Epithelial cell of proximal tubule (primary cell): Measurements from ENCODE around the gene FITM1. TPM values are rescaled to one million over a fixed set of nuclear protein-coding genes. Genes with fewer than 3 reads are reported as not detected.
A peak's percentile ranks its signal among the peaks of the same experiment; 100 is the strongest.

Source experiments
- DNase-seq: peaks from one replicate; pipeline ENCODE4 v3.0.0-alpha.2; 2011; ENCODE audit warnings: low read depth
- H3K4me3 ChIP-seq: 2 replicates; pipeline ENCODE4 v1.5.1; 2011; ENCODE audit warnings: low read depth, mild to moderate bottlenecking, low read length
- CTCF ChIP-seq: conservative IDR thresholded peaks from 2 replicates; pipeline ENCODE4 v1.5.1; 2012; ENCODE audit warnings: low read depth, mild to moderate bottlenecking, low read length
- total RNA-seq: library from RNA; depleted of rRNA; stranded (reverse); fragments of >200 nt; gene quantifications from 2 replicates; pipeline ENCODE4 v1.2.3, GENCODE V29; 2015

The FITM1 gene
- total RNA-seq, 1 donor from 2014 or later, result not detected

GRCh38 chr14:24106672-24107271, 23.7 kb upstream of the FITM1 start:
- H3K4me3 ChIP-seq, result no peak overlapping the region
- no peak for DNase-seq
- no peak for TF ChIP-seq CTCF

- no peak overlapping the region for H3K4me3 ChIP-seq
- TF ChIP-seq CTCF, result no peak
- no peak for DNase-seq
These were observed 22.1 kb upstream of the FITM1 start for GRCh38 chr14:24108336-24108874.

- no peak for DNase-seq
- TF ChIP-seq CTCF, result no peak
- H3K4me3 ChIP-seq, result no peak overlapping the region
These were observed 20.4 kb upstream of the FITM1 start for GRCh38 chr14:24110060-24110459.

DNA sequence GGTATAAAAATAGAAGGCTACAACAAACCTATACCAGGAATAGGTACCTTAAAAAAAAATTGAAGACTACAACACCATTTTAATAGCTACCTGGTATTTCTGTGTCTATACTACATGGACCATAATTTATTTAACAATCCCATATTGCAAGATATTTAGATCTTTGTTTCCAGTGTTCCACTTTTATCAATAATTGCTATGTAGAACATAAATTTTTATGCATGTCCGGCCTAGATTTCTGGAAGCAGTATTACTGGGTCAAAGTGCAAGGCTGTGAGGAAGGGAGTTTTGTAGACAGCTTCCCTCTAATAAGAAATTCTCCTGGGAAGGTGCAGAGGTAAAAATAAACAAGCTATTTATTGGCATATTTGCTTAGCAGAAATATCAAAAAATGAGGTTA, 19.9 kb upstream of the FITM1 start:
- no peak for DNase-seq
- no peak overlapping the region for H3K4me3 ChIP-seq
- no peak for TF ChIP-seq CTCF

GRCh38 chr14:24113379-24113800, 17.1 kb upstream of the FITM1 start:
- no peak for DNase-seq
- TF ChIP-seq CTCF, result no peak
- peak overlapping the region; percentile 68 for H3K4me3 ChIP-seq

- DNase-seq, result peak; percentile 82
- no peak for TF ChIP-seq CTCF
- peak overlapping the region; percentile 68 for H3K4me3 ChIP-seq
These were observed 16.5 kb upstream of the FITM1 start for GRCh38 chr14:24113801-24114531.
